ENCODE results near the gene B2M.
A peak's percentile ranks its signal among the peaks of the same experiment; 100 is the strongest.
"Not testable (repeated sequence)": the region's sequence is repeated elsewhere in the genome, so short reads cannot be mapped to it uniquely, and the experiment has no call there.

The B2M gene

GRCh38 chr15:44718927-44719292 is 7.6 kb downstream of the B2M start:
- peaks cover 71% of the 10 kb centered on the region for H3K36me3 ChIP-seq
- peak overlapping the region in 1 of 2 experiments; percentile 29 for H3K4me3 ChIP-seq (ENCODE audit: low read depth in 1 of 2, low read length in 1 of 2)
- no peaks in the 10 kb centered on the region for H3K27me3 ChIP-seq
- peak overlapping the region; percentile 96 for H3K27ac ChIP-seq
- H3K4me1 ChIP-seq (ENCODE audit: control insufficient read depth in 1 of 2, insufficient read depth in 1 of 2, low read depth in 1 of 2, low read length in 1 of 2), result peaks cover 64 to 92% of the 10 kb centered on the region in 2 experiments
- H3K9me3 ChIP-seq, result peaks cover 6% of the 10 kb centered on the region
- TF ChIP-seq CTCF (IDR thresholded peaks at IDR 0.05), result no peak

- Histone ChIP-seq H3K4me3 (ENCODE audit: low read depth in 1 of 2, low read length in 1 of 2) (peak overlapping the region in 1 of 2 experiments; percentile 29), H3K36me3 (peaks cover 65% of the 10 kb centered on the region), H3K9me3 (peaks cover 6% of the 10 kb centered on the region), H3K27me3 (no peaks in the 10 kb centered on the region), H3K4me1 (ENCODE audit: control insufficient read depth in 1 of 2, insufficient read depth in 1 of 2, low read depth in 1 of 2, low read length in 1 of 2) (peaks cover 64 to 92% of the 10 kb centered on the region in 2 experiments), H3K27ac (peak overlapping the region; percentile 96)
- TF ChIP-seq CTCF (IDR thresholded peaks at IDR 0.05), result no peak
Measured at GRCh38 chr15:44719293-44719999, 8.1 kb downstream of the B2M start.

GRCh38 chr15:44720000-44720435 is 8.7 kb downstream of the B2M start:
- H3K27me3 ChIP-seq; H3K4me3 ChIP-seq (ENCODE audit: low read depth in 1 of 2, low read length in 1 of 2); H3K9me3 ChIP-seq: not testable (repeated sequence)
- peaks cover 59% of the 10 kb centered on the region for H3K36me3 ChIP-seq
- H3K4me1 ChIP-seq (ENCODE audit: control insufficient read depth in 1 of 2, insufficient read depth in 1 of 2, low read depth in 1 of 2, low read length in 1 of 2), result peaks cover 64 to 92% of the 10 kb centered on the region in 2 experiments
- peak overlapping the region; percentile 96 for H3K27ac ChIP-seq

GRCh38 chr15:44720460-44721176 is 9.3 kb downstream of the B2M start:
- H3K9me3 ChIP-seq, result peaks cover 6% of the 10 kb centered on the region
- H3K36me3 ChIP-seq, result peaks cover 53% of the 10 kb centered on the region
- no peaks in the 10 kb centered on the region for H3K27me3 ChIP-seq
- H3K4me3 ChIP-seq (ENCODE audit: low read depth in 1 of 2, low read length in 1 of 2), result no peak overlapping the region
- TF ChIP-seq CTCF (IDR thresholded peaks at IDR 0.05), result no peak
- peaks cover 64 to 92% of the 10 kb centered on the region in 2 experiments for H3K4me1 ChIP-seq (ENCODE audit: control insufficient read depth in 1 of 2, insufficient read depth in 1 of 2, low read depth in 1 of 2, low read length in 1 of 2)
- peak overlapping the region; percentile 96 for H3K27ac ChIP-seq

GRCh38 chr15:44722011-44722410 is 10.7 kb downstream of the B2M start:
- Histone ChIP-seq H3K27ac (peak overlapping the region; percentile 96), H3K36me3 (peaks cover 40% of the 10 kb centered on the region), H3K4me1 (ENCODE audit: control insufficient read depth in 1 of 2, insufficient read depth in 1 of 2, low read depth in 1 of 2, low read length in 1 of 2) (peaks cover 66 to 90% of the 10 kb centered on the region in 2 experiments), H3K27me3 (no peaks in the 10 kb centered on the region), H3K9me3 (peaks cover 2% of the 10 kb centered on the region), H3K4me3 (ENCODE audit: low read depth in 1 of 2, low read length in 1 of 2) (no peak overlapping the region)
- TF ChIP-seq CTCF (IDR thresholded peaks at IDR 0.05), result no peak

GRCh38 chr15:44726136-44726535 is 14.8 kb downstream of the B2M start:
- Histone ChIP-seq H3K36me3 (no peaks in the 10 kb centered on the region), H3K27me3 (no peaks in the 10 kb centered on the region), H3K4me1 (ENCODE audit: control insufficient read depth in 1 of 2, insufficient read depth in 1 of 2, low read depth in 1 of 2, low read length in 1 of 2) (peaks cover 84 to 89% of the 10 kb centered on the region in 2 experiments), H3K4me3 (ENCODE audit: low read depth in 1 of 2, low read length in 1 of 2) (peak overlapping the region; percentile 89 to 91), H3K9me3 (no peaks in the 10 kb centered on the region), H3K27ac (peak overlapping the region; percentile 96)
- TF ChIP-seq CTCF (IDR thresholded peaks at IDR 0.05), result no peak
